ENCODE measurements around the gene PRTG. TPM values are rescaled to one million over a fixed set of nuclear protein-coding genes. Genes with fewer than 3 reads are reported as not detected.

Gene PRTG
- polyA plus RNA-seq, 3 donors: not detected

GRCh38 chr15:55652359-55652758 is 90.6 kb downstream of the PRTG start:
- Histone ChIP-seq H3K27me3 (ENCODE audit: control insufficient read depth in 2 of 2, insufficient read depth in 2 of 2, low read length in 2 of 2) (no peaks in the 10 kb centered on the region), H3K9me3 (replicated peaks in 1 of 2; ENCODE audit: control insufficient read depth in 1 of 2, insufficient read depth in 1 of 2, low read length in 2 of 2) (no peaks in the 10 kb centered on the region), H3K27ac (ENCODE audit: low read depth in 1 of 2, low read length in 2 of 2) (no peak overlapping the region), H3K9ac (ENCODE audit: insufficient read depth, low read length, poor library complexity, severe bottlenecking) (no peak overlapping the region), H2AFZ (ENCODE audit: insufficient read depth, low read depth, low read length, poor library complexity, severe bottlenecking) (no peak overlapping the region), H3K4me3 (replicated peaks in 1 of 3; ENCODE audit: low read depth in 2 of 3, low read length in 3 of 3) (no peak overlapping the region), H3K4me1 (ENCODE audit: control insufficient read depth in 1 of 2, insufficient read depth in 2 of 2, low read length in 2 of 2) (no peaks in the 10 kb centered on the region), H3K4me2 (replicated peaks; ENCODE audit: extremely low read depth, low read length, poor library complexity, severe bottlenecking) (no peak overlapping the region), H4K20me1 (ENCODE audit: insufficient read depth, low read length) (no peaks in the 10 kb centered on the region), H3K36me3 (replicated peaks in 1 of 2; ENCODE audit: control insufficient read depth in 1 of 2, insufficient read depth in 2 of 2, low read length in 2 of 2) (no peaks in the 10 kb centered on the region), H3K79me2 (ENCODE audit: insufficient read depth, low read length) (no peaks in the 10 kb centered on the region)
- no peak overlapping the region for H3K27ac Mint-ChIP-seq
- intact Hi-C loops (cut with micrococcal nuclease): no loop called here
- no peak for DNase-seq
- H3K36me3 Mint-ChIP-seq: no peaks in the 10 kb centered on the region
- no peak for TF ChIP-seq CTCF (IDR thresholded peaks at IDR 0.05)
- H3K9me3 Mint-ChIP-seq: no peaks in the 10 kb centered on the region
- no peaks in the 10 kb centered on the region for H3K27me3 Mint-ChIP-seq (ENCODE audit: low read depth in 3 of 3)
- no peaks in the 10 kb centered on the region for H3K4me1 Mint-ChIP-seq
- no peak overlapping the region for H3K4me3 Mint-ChIP-seq
- 100% methylated on average over 3 of the region's 7 CpGs for WGBS (ENCODE audit: insufficient coverage)

GRCh38 chr15:55649058-55649423 is 93.9 kb downstream of the PRTG start:
- no peak overlapping the region for H3K27ac ChIP-seq (ENCODE audit: low read depth in 1 of 2, low read length in 2 of 2)
- no CpG with 5 or more reads among the region's 1 CpG for WGBS (ENCODE audit: insufficient coverage)
- Mint-ChIP-seq H3K27ac (no peak overlapping the region), H3K27me3 (ENCODE audit: low read depth in 3 of 3) (no peaks in the 10 kb centered on the region), H3K36me3 (no peaks in the 10 kb centered on the region), H3K9me3 (no peaks in the 10 kb centered on the region), H3K4me3 (no peak overlapping the region), H3K4me1 (no peaks in the 10 kb centered on the region)
- no peak overlapping the region for H2AFZ ChIP-seq (ENCODE audit: insufficient read depth, low read depth, low read length, poor library complexity, severe bottlenecking)
- no peaks in the 10 kb centered on the region for H3K79me2 ChIP-seq (ENCODE audit: insufficient read depth, low read length)
- H3K9me3 ChIP-seq (replicated peaks in 1 of 2; ENCODE audit: control insufficient read depth in 1 of 2, insufficient read depth in 1 of 2, low read length in 2 of 2): no peaks in the 10 kb centered on the region
- H4K20me1 ChIP-seq (ENCODE audit: insufficient read depth, low read length): no peaks in the 10 kb centered on the region
- H3K4me2 ChIP-seq (replicated peaks; ENCODE audit: extremely low read depth, low read length, poor library complexity, severe bottlenecking): no peak overlapping the region
- H3K27me3 ChIP-seq (ENCODE audit: control insufficient read depth in 2 of 2, insufficient read depth in 2 of 2, low read length in 2 of 2): no peaks in the 10 kb centered on the region
- H3K36me3 ChIP-seq (replicated peaks in 1 of 2; ENCODE audit: control insufficient read depth in 1 of 2, insufficient read depth in 2 of 2, low read length in 2 of 2): no peaks in the 10 kb centered on the region
- H3K9ac ChIP-seq (ENCODE audit: insufficient read depth, low read length, poor library complexity, severe bottlenecking): no peak overlapping the region
- DNase-seq: no peak
- no peak for TF ChIP-seq CTCF (IDR thresholded peaks at IDR 0.05)
- no peak overlapping the region for H3K4me3 ChIP-seq (replicated peaks in 1 of 3; ENCODE audit: low read depth in 2 of 3, low read length in 3 of 3)
- intact Hi-C loops (cut with micrococcal nuclease): loop anchor here in 1 of 2 donors (5.0 kb wide), 1 partner anchor 198 kb away; no protein-coding TSS in a partner anchor
- H3K4me1 ChIP-seq (ENCODE audit: control insufficient read depth in 1 of 2, insufficient read depth in 2 of 2, low read length in 2 of 2): no peaks in the 10 kb centered on the region
